GM12878 (cell line): ENCODE measurements around the gene E2F1. TPM values are rescaled to one million over a fixed set of nuclear protein-coding genes. Genes with fewer than 3 reads are reported as not detected.

ENCODE experiments used
- CREB1 ChIP-seq: IDR thresholded peaks from 2 replicates; pipeline ENCODE4 v1.6.1; 2012; ENCODE audit warnings: low read depth, mild to moderate bottlenecking, inconsistent platforms
- ESRRA ChIP-seq: IDR thresholded peaks from 2 replicates; pipeline ENCODE4 v1.6.1; 2012; ENCODE audit warnings: mild to moderate bottlenecking, low read length, improper control_type of control experiment
- ETV6 ChIP-seq, 2 experiments: fragments of 450-650 bp in 1 of 2; IDR thresholded peaks in 1 of 2; conservative IDR thresholded peaks in 1 of 2; 2 replicates each; pipeline ENCODE4 v1.6.1; 2014; ENCODE audit warnings: antibody characterized with exemption in 1 of 2, borderline replicate concordance in 1 of 2, low read depth in 1 of 2, mild to moderate bottlenecking in 1 of 2, moderate library complexity in 1 of 2
- KAT2A ChIP-seq: conservative IDR thresholded peaks from 2 replicates; pipeline ENCODE4 v1.6.1; 2011; ENCODE audit warnings: low read depth, low read length; ENCODE audit not compliant: control insufficient read depth
- LARP7 ChIP-seq: fragments of 450-650 bp; IDR thresholded peaks from 2 replicates; pipeline ENCODE4 v1.6.1; 2017; ENCODE audit warnings: mild to moderate bottlenecking
- MYC ChIP-seq: IDR thresholded peaks from 2 replicates; pipeline ENCODE4 v1.6.1; 2011; ENCODE audit warnings: mild to moderate bottlenecking, low read length, moderate library complexity, inconsistent platforms; ENCODE audit not compliant: insufficient read depth, insufficient replicate concordance, insufficient read length, severe bottlenecking
- NFYA ChIP-seq: IDR thresholded peaks from 2 replicates; pipeline ENCODE4 v1.6.1; 2011; ENCODE audit warnings: low read depth, mild to moderate bottlenecking, low read length, improper control_type of control experiment, borderline replicate concordance
- NR2C1 ChIP-seq: fragments of 450-650 bp; IDR thresholded peaks from 2 replicates; pipeline ENCODE4 v1.6.1; 2017; ENCODE audit warnings: antibody characterized with exemption, mild to moderate bottlenecking, moderate library complexity
- RAD51 ChIP-seq: fragments of 450-650 bp; IDR thresholded peaks from 2 replicates; pipeline ENCODE4 v1.6.1; 2016; ENCODE audit warnings: moderate library complexity, mild to moderate bottlenecking, inconsistent platforms
- RBBP5 ChIP-seq: fragments of 200-600 bp; sonication (generic); conservative IDR thresholded peaks from 2 replicates; pipeline ENCODE4 v1.6.1; 2016
- SREBF2 ChIP-seq: IDR thresholded peaks from 2 replicates; pipeline ENCODE4 v1.6.1; 2012; ENCODE audit warnings: mild to moderate bottlenecking, low read length
- polyA plus RNA-seq, 11 experiments: library from polyadenylated mRNA; depleted of rRNA in 4 of 11; unstranded in 6 of 11; stranded (reverse) in 5 of 11; fragments of >200 nt; fragmentation: Nextera tagmentation in 4 of 11; fragmentation: Illumina TruSeq in 1 of 11; extraction: Ambion mirVana in 4 of 11; extraction: Trizol in 1 of 11; gene quantifications; 1 replicate in 1 of 11; 2 replicates in 10 of 11; pipeline versions ENCODE4 v1.2.1 to v1.2.3, GENCODE V29; 2011 to 2016; ENCODE audit warnings: inconsistent platforms in 2 of 11, missing spikeins in 2 of 11, low read depth in 1 of 11
- total RNA-seq, 4 experiments: library from RNA; depleted of rRNA in 3 of 4; stranded (reverse); fragments of >200 nt in 3 of 4; fragmentation: Illumina TruSeq in 1 of 4; extraction: Trizol in 1 of 4; gene quantifications; 2 replicates each; pipeline versions ENCODE4 v1.2.1 to v1.2.3, GENCODE V29; 2013 to 2021
- TF ChIP-seq, protein P1 (sequence below): fragments of 450-650 bp; IDR thresholded peaks from 2 replicates; pipeline ENCODE4 v1.6.1; 2017; ENCODE audit warnings: mild to moderate bottlenecking, moderate library complexity
- TF ChIP-seq, protein P2 (sequence below): IDR thresholded peaks from 2 replicates; pipeline ENCODE4 v1.6.1; 2012; ENCODE audit warnings: low read depth, low read length, improper control_type of control experiment
- TF ChIP-seq, protein P3 (sequence below): fragments of 450-650 bp; formaldehyde crosslinking; IDR thresholded peaks from 2 replicates; pipeline ENCODE4 v1.4.0; 2022; ENCODE audit warnings: mild to moderate bottlenecking, moderate library complexity
- TF ChIP-seq, protein P4 (sequence below), 3 experiments: IDR thresholded peaks in 2 of 3; conservative IDR thresholded peaks in 1 of 3; 2 replicates each; pipeline ENCODE4 v1.5.1; 2011; ENCODE audit warnings: low read depth in 3 of 3, low read length in 3 of 3, mild to moderate bottlenecking in 3 of 3, control low read depth in 2 of 3, moderate library complexity in 2 of 3, inconsistent platforms in 1 of 3, mixed read lengths in 1 of 3; ENCODE audit not compliant: control insufficient read depth in 2 of 3, insufficient read depth in 1 of 3; ENCODE audit errors: extremely low read depth in 1 of 3
- TF ChIP-seq, protein P5 (sequence below): IDR thresholded peaks from 2 replicates; pipeline ENCODE4 v1.6.1; 2011; ENCODE audit warnings: borderline replicate concordance, low read depth, mild to moderate bottlenecking, moderate library complexity, low read length; ENCODE audit not compliant: insufficient read depth, poor library complexity, severe bottlenecking

E2F1 gene
- total and polyA plus RNA-seq, 10 of the 15 experiments (the other 5 are each of a cell fraction or from before 2014, with no cell fraction given): 0.29 to 50.2 (median 19.7) TPM

DNA sequence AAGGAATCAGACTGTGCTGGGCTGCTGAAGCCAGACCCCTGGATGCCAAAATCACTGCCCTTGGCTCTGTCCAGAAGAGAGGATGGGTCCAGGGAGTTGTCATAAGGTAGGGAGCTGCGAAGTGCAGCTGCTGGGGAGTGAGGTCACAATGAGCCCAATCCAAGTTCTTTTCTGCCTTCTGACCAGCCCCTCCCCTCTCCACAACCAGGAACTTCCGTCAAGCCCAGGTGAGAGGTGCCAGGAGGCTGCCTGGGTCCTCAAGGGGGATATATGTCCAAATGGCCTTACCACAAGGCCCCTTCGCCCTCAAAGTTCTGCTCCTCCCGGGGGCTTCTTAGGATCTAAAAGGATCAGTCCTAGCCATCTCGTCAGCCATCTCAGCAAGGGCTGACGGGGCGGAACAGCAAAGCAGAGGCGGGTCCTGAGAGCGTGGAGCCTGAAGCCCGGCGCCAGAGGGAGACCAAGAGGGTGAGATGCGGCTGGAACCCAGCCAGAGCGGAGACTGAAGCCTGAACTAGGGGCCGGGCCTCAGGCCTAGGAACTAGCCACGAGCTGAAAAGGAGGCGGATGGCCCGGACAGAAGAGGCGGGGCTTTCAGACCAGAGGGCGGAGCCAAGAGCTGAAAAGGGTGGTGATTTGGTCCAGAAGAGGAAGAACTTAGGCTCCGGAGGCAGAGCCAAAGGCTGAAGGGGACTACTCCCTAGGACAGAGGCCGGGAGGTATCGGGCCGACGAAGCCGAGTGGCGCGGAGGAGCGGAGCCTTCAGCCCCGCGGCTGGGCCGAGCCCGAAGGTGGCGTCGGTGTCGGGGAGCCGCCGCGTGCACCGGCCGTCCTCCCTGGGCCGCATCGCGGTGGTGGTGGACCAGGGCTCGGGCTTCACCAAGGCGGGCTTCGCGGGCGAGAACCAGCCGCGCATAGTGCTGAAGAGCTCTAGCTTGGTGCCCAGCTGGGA is 19.6 kb downstream of the E2F1 start, which contains the start of gene ACTL10 (continued):
- TF ChIP-seq, protein P1, sequence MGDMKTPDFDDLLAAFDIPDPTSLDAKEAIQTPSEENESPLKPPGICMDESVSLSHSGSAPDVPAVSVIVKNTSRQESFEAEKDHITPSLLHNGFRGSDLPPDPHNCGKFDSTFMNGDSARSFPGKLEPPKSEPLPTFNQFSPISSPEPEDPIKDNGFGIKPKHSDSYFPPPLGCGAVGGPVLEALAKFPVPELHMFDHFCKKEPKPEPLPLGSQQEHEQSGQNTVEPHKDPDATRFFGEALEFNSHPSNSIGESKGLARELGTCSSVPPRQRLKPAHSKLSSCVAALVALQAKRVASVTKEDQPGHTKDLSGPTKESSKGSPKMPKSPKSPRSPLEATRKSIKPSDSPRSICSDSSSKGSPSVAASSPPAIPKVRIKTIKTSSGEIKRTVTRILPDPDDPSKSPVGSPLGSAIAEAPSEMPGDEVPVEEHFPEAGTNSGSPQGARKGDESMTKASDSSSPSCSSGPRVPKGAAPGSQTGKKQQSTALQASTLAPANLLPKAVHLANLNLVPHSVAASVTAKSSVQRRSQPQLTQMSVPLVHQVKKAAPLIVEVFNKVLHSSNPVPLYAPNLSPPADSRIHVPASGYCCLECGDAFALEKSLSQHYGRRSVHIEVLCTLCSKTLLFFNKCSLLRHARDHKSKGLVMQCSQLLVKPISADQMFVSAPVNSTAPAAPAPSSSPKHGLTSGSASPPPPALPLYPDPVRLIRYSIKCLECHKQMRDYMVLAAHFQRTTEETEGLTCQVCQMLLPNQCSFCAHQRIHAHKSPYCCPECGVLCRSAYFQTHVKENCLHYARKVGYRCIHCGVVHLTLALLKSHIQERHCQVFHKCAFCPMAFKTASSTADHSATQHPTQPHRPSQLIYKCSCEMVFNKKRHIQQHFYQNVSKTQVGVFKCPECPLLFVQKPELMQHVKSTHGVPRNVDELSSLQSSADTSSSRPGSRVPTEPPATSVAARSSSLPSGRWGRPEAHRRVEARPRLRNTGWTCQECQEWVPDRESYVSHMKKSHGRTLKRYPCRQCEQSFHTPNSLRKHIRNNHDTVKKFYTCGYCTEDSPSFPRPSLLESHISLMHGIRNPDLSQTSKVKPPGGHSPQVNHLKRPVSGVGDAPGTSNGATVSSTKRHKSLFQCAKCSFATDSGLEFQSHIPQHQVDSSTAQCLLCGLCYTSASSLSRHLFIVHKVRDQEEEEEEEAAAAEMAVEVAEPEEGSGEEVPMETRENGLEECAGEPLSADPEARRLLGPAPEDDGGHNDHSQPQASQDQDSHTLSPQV: no peak
- TF ChIP-seq RAD51 (no peak), CREB1 (no peak), ESRRA (no peak), LARP7 (peak; percentile 91), NR2C1 (no peak), ETV6 (conservative IDR thresholded peaks at IDR 0.05 in 1 of 2, IDR thresholded peaks at IDR 0.05 in 1 of 2; ENCODE audit: borderline replicate concordance in 1 of 2, low read depth in 1 of 2) (no peak), MYC (no peak), NFYA (no peak), RBBP5 (no peak), KAT2A (no peak), SREBF2 (no peak)
- TF ChIP-seq, protein P2, sequence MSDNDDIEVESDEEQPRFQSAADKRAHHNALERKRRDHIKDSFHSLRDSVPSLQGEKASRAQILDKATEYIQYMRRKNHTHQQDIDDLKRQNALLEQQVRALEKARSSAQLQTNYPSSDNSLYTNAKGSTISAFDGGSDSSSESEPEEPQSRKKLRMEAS: peak; percentile 70
- TF ChIP-seq, protein P3, sequence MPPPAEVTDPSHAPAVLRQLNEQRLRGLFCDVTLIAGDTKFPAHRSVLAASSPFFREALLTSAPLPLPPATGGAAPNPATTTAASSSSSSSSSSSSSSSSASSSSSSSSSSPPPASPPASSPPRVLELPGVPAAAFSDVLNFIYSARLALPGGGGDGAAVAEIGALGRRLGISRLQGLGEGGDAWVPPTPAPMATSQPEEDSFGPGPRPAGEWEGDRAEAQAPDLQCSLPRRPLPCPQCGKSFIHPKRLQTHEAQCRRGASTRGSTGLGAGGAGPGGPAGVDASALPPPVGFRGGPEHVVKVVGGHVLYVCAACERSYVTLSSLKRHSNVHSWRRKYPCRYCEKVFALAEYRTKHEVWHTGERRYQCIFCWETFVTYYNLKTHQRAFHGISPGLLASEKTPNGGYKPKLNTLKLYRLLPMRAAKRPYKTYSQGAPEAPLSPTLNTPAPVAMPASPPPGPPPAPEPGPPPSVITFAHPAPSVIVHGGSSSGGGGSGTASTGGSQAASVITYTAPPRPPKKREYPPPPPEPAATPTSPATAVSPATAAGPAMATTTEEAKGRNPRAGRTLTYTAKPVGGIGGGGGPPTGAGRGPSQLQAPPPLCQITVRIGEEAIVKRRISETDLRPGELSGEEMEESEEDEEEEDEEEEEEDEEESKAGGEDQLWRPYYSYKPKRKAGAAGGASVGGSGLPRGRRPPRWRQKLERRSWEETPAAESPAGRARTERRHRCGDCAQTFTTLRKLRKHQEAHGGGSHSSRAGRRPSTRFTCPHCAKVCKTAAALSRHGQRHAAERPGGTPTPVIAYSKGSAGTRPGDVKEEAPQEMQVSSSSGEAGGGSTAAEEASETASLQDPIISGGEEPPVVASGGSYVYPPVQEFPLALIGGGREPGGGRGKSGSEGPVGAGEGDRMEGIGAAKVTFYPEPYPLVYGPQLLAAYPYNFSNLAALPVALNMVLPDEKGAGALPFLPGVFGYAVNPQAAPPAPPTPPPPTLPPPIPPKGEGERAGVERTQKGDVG (CRISPR knock-in tag): no peak
- TF ChIP-seq, protein P4, sequence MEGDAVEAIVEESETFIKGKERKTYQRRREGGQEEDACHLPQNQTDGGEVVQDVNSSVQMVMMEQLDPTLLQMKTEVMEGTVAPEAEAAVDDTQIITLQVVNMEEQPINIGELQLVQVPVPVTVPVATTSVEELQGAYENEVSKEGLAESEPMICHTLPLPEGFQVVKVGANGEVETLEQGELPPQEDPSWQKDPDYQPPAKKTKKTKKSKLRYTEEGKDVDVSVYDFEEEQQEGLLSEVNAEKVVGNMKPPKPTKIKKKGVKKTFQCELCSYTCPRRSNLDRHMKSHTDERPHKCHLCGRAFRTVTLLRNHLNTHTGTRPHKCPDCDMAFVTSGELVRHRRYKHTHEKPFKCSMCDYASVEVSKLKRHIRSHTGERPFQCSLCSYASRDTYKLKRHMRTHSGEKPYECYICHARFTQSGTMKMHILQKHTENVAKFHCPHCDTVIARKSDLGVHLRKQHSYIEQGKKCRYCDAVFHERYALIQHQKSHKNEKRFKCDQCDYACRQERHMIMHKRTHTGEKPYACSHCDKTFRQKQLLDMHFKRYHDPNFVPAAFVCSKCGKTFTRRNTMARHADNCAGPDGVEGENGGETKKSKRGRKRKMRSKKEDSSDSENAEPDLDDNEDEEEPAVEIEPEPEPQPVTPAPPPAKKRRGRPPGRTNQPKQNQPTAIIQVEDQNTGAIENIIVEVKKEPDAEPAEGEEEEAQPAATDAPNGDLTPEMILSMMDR (IDR thresholded peaks at IDR 0.05 in 2 of 3, conservative IDR thresholded peaks at IDR 0.05 in 1 of 3; ENCODE audit: control insufficient read depth in 2 of 3, extremely low read depth in 1 of 3, insufficient read depth in 1 of 3, low read depth in 3 of 3, low read length in 3 of 3): peak in 2 of 3 experiments; percentile 15 to 28; a peak in 2 of 6 replicates
- TF ChIP-seq, protein P5, sequence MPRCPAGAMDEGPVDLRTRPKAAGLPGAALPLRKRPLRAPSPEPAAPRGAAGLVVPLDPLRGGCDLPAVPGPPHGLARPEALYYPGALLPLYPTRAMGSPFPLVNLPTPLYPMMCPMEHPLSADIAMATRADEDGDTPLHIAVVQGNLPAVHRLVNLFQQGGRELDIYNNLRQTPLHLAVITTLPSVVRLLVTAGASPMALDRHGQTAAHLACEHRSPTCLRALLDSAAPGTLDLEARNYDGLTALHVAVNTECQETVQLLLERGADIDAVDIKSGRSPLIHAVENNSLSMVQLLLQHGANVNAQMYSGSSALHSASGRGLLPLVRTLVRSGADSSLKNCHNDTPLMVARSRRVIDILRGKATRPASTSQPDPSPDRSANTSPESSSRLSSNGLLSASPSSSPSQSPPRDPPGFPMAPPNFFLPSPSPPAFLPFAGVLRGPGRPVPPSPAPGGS: peak; percentile 14
